GM06990 (cell line): ENCODE results near the gene MGLL.

Experiments
- DNase-seq: peaks from one replicate; pipeline ENCODE4 v3.0.0-alpha.2; 2011; ENCODE audit not compliant: insufficient read length; ENCODE audit errors: extremely low read depth
- H3K27me3 ChIP-seq: replicated peaks from 2 replicates; pipeline ENCODE4 v1.6.0; 2011; ENCODE audit warnings: low read length; ENCODE audit not compliant: control insufficient read depth, insufficient read depth
- H3K36me3 ChIP-seq: 2 replicates; pipeline ENCODE4 v1.5.1; 2011; ENCODE audit warnings: low read length; ENCODE audit not compliant: control insufficient read depth, insufficient read depth
- H3K4me3 ChIP-seq: replicated peaks from 2 replicates; pipeline ENCODE4 v1.5.1; 2011; ENCODE audit warnings: low read depth, mild to moderate bottlenecking, control low read depth, low read length
- TF ChIP-seq, protein P1 (sequence below): IDR thresholded peaks from 2 replicates; pipeline ENCODE4 v1.5.1; 2011; ENCODE audit warnings: low read length, control low read depth, mild to moderate bottlenecking, inconsistent platforms; ENCODE audit not compliant: insufficient read depth, poor library complexity, severe bottlenecking

MGLL gene

DNA sequence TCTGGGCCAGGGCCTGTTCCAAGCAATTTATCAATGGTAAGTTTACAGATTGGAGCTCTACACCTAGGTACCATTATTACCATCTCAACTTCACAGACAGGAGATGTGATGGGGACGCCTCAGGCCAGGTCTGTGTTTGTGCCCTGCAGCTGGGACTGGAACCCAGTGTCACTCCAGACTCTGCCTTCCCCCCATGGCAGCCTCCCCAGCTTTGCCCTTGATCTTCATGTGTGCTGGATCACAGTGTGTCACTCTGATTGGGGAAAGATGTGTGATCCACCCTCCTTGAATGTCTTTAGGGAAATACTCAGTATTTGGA lies 59.6 kb downstream of the MGLL start:
- no peaks in the 10 kb centered on the region for H3K27me3 ChIP-seq
- DNase-seq: no peak
- TF ChIP-seq, protein P1, sequence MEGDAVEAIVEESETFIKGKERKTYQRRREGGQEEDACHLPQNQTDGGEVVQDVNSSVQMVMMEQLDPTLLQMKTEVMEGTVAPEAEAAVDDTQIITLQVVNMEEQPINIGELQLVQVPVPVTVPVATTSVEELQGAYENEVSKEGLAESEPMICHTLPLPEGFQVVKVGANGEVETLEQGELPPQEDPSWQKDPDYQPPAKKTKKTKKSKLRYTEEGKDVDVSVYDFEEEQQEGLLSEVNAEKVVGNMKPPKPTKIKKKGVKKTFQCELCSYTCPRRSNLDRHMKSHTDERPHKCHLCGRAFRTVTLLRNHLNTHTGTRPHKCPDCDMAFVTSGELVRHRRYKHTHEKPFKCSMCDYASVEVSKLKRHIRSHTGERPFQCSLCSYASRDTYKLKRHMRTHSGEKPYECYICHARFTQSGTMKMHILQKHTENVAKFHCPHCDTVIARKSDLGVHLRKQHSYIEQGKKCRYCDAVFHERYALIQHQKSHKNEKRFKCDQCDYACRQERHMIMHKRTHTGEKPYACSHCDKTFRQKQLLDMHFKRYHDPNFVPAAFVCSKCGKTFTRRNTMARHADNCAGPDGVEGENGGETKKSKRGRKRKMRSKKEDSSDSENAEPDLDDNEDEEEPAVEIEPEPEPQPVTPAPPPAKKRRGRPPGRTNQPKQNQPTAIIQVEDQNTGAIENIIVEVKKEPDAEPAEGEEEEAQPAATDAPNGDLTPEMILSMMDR: no peak
- H3K36me3 ChIP-seq: peaks cover 3% of the 10 kb centered on the region
- no peak overlapping the region; the same call in none of the 2 replicates for H3K4me3 ChIP-seq

DNA sequence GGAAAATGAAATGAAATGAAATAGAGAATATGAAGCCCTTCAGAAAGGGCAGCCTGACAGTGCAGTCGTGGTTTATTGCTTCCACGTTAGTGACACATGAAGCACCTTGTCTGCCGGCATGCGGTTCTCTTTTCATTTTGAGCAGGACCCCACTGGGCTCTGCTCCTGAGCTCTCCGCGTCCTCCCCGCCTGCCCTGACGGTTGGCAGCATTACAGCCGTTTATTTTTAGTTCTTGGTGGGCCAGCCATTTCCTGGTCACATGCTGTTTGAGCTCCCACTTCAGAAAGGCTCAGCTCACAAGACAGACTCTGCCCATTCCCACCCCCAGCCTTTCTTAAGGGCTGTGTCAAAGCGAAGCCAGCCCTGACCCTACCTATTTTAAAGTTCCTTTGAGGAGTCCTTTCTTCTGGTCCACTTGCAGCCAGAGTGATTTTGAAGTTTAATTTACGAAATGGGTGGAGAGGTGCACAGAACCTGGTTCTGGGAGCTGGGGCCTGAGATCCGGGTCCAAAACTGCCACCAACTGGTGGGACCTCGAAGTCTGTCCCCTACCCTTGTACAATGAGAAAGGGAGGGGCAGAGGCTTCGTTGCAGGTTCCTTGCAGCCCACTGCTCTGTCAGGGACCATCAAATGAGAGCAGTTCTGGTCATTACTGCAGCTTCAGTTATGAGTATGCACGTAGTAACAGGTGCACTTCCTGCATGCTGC lies 60.1 kb downstream of the MGLL start:
- Histone ChIP-seq H3K36me3 (peaks cover 3% of the 10 kb centered on the region), H3K4me3 (peak overlapping the region; percentile 68), H3K27me3 (no peaks in the 10 kb centered on the region)
- TF ChIP-seq, protein P1: no peak
- peak; percentile 68 for DNase-seq

DNA sequence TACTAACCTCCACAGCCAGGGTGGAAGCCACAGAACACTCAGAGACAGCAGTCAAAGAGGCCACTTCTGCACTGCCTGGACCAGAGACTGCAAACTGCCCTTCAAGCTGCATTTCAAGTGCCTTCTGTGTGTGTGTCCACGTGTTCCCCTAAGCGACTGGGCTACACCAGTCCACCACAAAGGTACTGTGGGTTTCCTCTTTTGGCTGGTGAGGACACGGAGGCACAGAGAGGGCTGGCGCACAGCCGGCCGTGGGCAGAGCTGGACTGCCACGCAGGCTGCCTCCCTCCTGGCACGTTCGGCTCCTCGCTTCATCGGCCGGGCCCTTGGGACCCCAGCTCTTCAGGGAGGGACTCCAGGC lies 60.9 kb downstream of the MGLL start:
- TF ChIP-seq, protein P1: peak; percentile 11
- Histone ChIP-seq H3K36me3 (peaks cover 3% of the 10 kb centered on the region), H3K4me3 (peak overlapping the region; percentile 68), H3K27me3 (no peaks in the 10 kb centered on the region)
- peak; percentile 58 for DNase-seq

DNA sequence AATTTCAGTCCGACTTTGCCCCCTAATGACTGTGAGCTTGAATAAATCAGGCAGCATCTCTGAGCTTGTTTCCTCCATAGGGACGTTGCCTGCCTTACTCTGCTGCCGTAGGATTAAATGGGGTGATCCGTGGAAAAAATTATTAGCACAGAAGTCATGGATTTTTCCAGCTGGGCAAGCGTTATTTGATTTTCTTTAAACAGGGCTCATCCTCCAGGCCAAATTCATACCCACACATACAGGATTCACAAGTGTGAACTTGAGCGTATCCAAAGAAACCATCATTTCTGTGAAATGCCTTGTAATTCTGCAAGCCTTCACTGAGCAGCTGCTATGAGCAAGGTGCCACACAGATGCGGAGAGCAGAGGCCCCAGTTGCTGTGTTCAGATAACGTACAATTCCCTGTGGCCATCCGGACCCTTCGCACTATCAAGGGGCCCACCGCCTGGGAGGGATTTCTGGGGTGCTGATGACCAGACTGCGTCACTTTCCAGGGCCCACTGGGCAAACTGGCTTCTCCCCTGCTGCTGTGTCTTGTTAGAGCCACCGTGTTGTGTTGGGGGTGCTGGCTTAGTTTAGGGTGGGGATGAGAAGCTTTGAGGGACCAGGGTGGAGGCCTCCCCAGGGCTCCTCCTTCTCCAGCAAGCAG lies 61.4 kb downstream of the MGLL start:
- peak overlapping the region; percentile 68 for H3K4me3 ChIP-seq
- peaks cover 3% of the 10 kb centered on the region for H3K36me3 ChIP-seq
- no peak for DNase-seq
- TF ChIP-seq, protein P1: no peak
- H3K27me3 ChIP-seq: no peaks in the 10 kb centered on the region

DNA sequence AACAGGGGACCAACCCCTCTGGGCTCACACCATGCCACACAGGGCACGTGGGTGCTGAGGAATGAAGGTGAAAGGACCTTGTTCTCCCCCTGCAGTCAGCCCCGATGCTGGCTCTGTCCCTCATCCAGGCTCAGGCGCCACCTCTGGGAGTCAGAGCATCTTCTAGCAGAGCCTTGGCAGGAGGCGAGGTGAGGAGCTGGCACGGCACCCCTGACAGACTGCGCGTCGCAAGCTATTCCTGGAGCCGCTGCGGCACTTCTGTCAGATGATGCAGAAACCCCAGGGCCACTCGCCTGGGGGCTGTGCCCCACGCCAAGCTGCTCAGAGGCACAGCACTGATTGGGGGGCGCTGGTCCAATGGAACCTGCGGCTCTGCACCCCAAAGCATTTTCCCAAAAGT lies 62.0 kb downstream of the MGLL start:
- Histone ChIP-seq H3K4me3 (no peak overlapping the region), H3K27me3 (no peaks in the 10 kb centered on the region), H3K36me3 (peaks cover 3% of the 10 kb centered on the region)
- DNase-seq: no peak
- TF ChIP-seq, protein P1: no peak
